Measurements from ENCODE around the gene OR2AE1. TPM values are rescaled to one million over a fixed set of nuclear protein-coding genes. Genes with fewer than 3 reads are reported as not detected.
"Not testable (repeated sequence)": the region's sequence is repeated elsewhere in the genome, so short reads cannot be mapped to it uniquely, and the experiment has no call there.

Gene OR2AE1
- total and polyA plus RNA-seq, 4 donors, result 0.03 to 0.57 (median 0.25) TPM; not detected in 1

DNA sequence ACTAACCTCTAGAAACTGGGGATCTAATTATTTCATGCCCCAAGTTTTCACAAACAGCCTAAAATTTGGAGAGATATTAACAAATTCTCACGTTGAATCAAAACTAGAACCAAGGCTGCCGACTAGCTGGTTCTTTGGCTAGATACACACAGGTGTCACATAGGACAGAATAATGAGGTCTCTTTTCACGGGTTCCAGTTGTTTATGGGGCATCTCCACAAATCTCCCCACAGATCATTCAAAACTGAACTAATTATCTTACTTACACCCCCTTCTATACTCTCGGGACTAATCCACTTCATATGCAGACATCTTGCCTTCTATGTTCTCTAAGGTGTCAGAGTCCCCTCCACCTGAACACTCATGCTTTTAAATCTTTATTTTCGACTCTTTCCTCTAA is 16.4 kb upstream of the OR2AE1 start:
- TF ChIP-seq, protein P1, sequence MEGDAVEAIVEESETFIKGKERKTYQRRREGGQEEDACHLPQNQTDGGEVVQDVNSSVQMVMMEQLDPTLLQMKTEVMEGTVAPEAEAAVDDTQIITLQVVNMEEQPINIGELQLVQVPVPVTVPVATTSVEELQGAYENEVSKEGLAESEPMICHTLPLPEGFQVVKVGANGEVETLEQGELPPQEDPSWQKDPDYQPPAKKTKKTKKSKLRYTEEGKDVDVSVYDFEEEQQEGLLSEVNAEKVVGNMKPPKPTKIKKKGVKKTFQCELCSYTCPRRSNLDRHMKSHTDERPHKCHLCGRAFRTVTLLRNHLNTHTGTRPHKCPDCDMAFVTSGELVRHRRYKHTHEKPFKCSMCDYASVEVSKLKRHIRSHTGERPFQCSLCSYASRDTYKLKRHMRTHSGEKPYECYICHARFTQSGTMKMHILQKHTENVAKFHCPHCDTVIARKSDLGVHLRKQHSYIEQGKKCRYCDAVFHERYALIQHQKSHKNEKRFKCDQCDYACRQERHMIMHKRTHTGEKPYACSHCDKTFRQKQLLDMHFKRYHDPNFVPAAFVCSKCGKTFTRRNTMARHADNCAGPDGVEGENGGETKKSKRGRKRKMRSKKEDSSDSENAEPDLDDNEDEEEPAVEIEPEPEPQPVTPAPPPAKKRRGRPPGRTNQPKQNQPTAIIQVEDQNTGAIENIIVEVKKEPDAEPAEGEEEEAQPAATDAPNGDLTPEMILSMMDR (IDR thresholded peaks at IDR 0.05; ENCODE audit: control extremely low read depth, extremely low read depth), result no peak
- Histone ChIP-seq H3K4me3 (no peak overlapping the region), H3K9me3 (ENCODE audit: control insufficient read depth in 4 of 4, insufficient read depth in 3 of 4, low read length in 3 of 4) (no peaks in the 10 kb centered on the region), H3K9ac (ENCODE audit: insufficient read depth in 1 of 2, low read length in 2 of 2) (no peak overlapping the region), H3K27me3 (ENCODE audit: control insufficient read depth in 3 of 3, insufficient read depth in 3 of 3, low read length in 2 of 3) (no peaks in the 10 kb centered on the region), H3K4me1 (ENCODE audit: control insufficient read depth in 5 of 5, insufficient read depth in 5 of 5, low read length in 5 of 5) (no peaks in the 10 kb centered on the region), H3K36me3 (ENCODE audit: control insufficient read depth in 4 of 4, insufficient read depth in 4 of 4, low read length in 4 of 4) (peaks cover 11 to 27% (median 17%) of the 10 kb centered on the region in 4 donors), H3K27ac (ENCODE audit: low read depth in 1 of 2, low read length in 1 of 2) (no peak overlapping the region)
- 69 to 83% methylated on average over 5 of the region's 5 CpGs for WGBS, 2 donors
- ATAC-seq (ENCODE audit: insufficient read depth, low FRiP score) (no peak), DNase-seq (no peak)

- not testable (repeated sequence) for H3K4me3 ChIP-seq; ATAC-seq (ENCODE audit: insufficient read depth, low FRiP score); DNase-seq; H3K9ac ChIP-seq (ENCODE audit: insufficient read depth in 1 of 2, low read length in 2 of 2); H3K4me1 ChIP-seq (ENCODE audit: control insufficient read depth in 5 of 5, insufficient read depth in 5 of 5, low read length in 5 of 5); H3K27ac ChIP-seq (ENCODE audit: low read depth in 1 of 2, low read length in 1 of 2); H3K27me3 ChIP-seq (ENCODE audit: control insufficient read depth in 3 of 3, insufficient read depth in 3 of 3, low read length in 2 of 3); H3K9me3 ChIP-seq (ENCODE audit: control insufficient read depth in 4 of 4, insufficient read depth in 3 of 4, low read length in 3 of 4)
- WGBS, 2 donors, result 93 to 98% methylated on average over 2 of the region's 2 CpGs
- peaks cover 11 to 27% (median 15%) of the 10 kb centered on the region in 4 donors for H3K36me3 ChIP-seq (ENCODE audit: control insufficient read depth in 4 of 4, insufficient read depth in 4 of 4, low read length in 4 of 4)
Observed at GRCh38 chr7:99890348-99890747, 13.5 kb upstream of the OR2AE1 start.

- ATAC-seq (ENCODE audit: insufficient read depth, low FRiP score); H3K4me1 ChIP-seq (ENCODE audit: control insufficient read depth in 5 of 5, insufficient read depth in 5 of 5, low read length in 5 of 5); H3K9ac ChIP-seq (ENCODE audit: insufficient read depth in 1 of 2, low read length in 2 of 2); DNase-seq; H3K9me3 ChIP-seq (ENCODE audit: control insufficient read depth in 4 of 4, insufficient read depth in 3 of 4, low read length in 3 of 4); H3K4me3 ChIP-seq; H3K27ac ChIP-seq (ENCODE audit: low read depth in 1 of 2, low read length in 1 of 2); H3K27me3 ChIP-seq (ENCODE audit: control insufficient read depth in 3 of 3, insufficient read depth in 3 of 3, low read length in 2 of 3): not testable (repeated sequence)
- H3K36me3 ChIP-seq (ENCODE audit: control insufficient read depth in 4 of 4, insufficient read depth in 4 of 4, low read length in 4 of 4), result peaks cover 11 to 27% (median 15%) of the 10 kb centered on the region in 4 donors
- 86 to 87% methylated on average over 16 to 28 of the region's 29 CpGs for WGBS, 2 donors
Observed at GRCh38 chr7:99888366-99888765, 11.5 kb upstream of the OR2AE1 start.

DNA sequence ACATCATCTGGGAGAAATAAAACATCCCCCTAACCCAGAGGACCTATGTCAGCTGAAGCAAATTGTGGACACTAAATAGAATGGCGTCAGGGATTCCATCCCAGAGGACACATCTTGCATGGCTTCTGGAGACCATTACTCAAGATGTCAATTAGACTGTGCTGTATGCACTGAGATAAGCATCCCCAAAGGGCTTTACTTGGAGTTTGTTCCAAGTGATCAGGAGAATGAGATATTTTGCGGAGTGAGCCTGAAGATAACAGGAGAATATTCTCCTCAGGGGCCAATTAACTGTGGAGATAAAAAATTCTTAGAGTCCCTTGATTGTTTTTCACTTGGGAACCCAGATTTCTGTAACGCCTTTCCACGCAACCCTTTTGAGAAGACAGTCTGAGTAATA is 4.5 kb upstream of the OR2AE1 start:
- no peak overlapping the region for H3K9ac ChIP-seq (ENCODE audit: insufficient read depth in 1 of 2, low read length in 2 of 2)
- no peaks in the 10 kb centered on the region for H3K4me1 ChIP-seq (ENCODE audit: control insufficient read depth in 5 of 5, insufficient read depth in 5 of 5, low read length in 5 of 5)
- H3K9me3 ChIP-seq (ENCODE audit: control insufficient read depth in 4 of 4, insufficient read depth in 3 of 4, low read length in 3 of 4), result no peaks in the 10 kb centered on the region
- ATAC-seq (ENCODE audit: insufficient read depth, low FRiP score) (no peak), DNase-seq (no peak)
- H3K27ac ChIP-seq (ENCODE audit: low read depth in 1 of 2, low read length in 1 of 2), result no peak overlapping the region
- H3K4me3 ChIP-seq, result no peak overlapping the region
- TF ChIP-seq, protein P1 (IDR thresholded peaks at IDR 0.05; ENCODE audit: control extremely low read depth, extremely low read depth), result no peak
- peaks cover 0 to 2% (median 0%) of the 10 kb centered on the region in 4 donors for H3K36me3 ChIP-seq (ENCODE audit: control insufficient read depth in 4 of 4, insufficient read depth in 4 of 4, low read length in 4 of 4)
- WGBS, 2 donors, result 92 to 96% methylated on average over 4 of the region's 4 CpGs
- H3K27me3 ChIP-seq (ENCODE audit: control insufficient read depth in 3 of 3, insufficient read depth in 3 of 3, low read length in 2 of 3), result no peaks in the 10 kb centered on the region

GRCh38 chr7:99876491-99876890 is 342 bp downstream of the OR2AE1 start:
- ATAC-seq (ENCODE audit: insufficient read depth, low FRiP score), result no peak

More at GRCh38 chr7:99876491-99876890, 342 bp downstream of the OR2AE1 start:
- no peak for DNase-seq
- TF ChIP-seq, protein P1 (IDR thresholded peaks at IDR 0.05; ENCODE audit: control extremely low read depth, extremely low read depth), result no peak
- H3K4me3 ChIP-seq, result no peak overlapping the region
- no peaks in the 10 kb centered on the region for H3K36me3 ChIP-seq (ENCODE audit: control insufficient read depth in 4 of 4, insufficient read depth in 4 of 4, low read length in 4 of 4)
- WGBS, 2 donors, result 60 to 92% methylated on average over 5 of the region's 5 CpGs
- H3K27ac ChIP-seq (ENCODE audit: low read depth in 1 of 2, low read length in 1 of 2), result no peak overlapping the region
- no peak overlapping the region for H3K9ac ChIP-seq (ENCODE audit: insufficient read depth in 1 of 2, low read length in 2 of 2)
- H3K27me3 ChIP-seq (ENCODE audit: control insufficient read depth in 3 of 3, insufficient read depth in 3 of 3, low read length in 2 of 3), result no peaks in the 10 kb centered on the region
- no peaks in the 10 kb centered on the region for H3K9me3 ChIP-seq (ENCODE audit: control insufficient read depth in 4 of 4, insufficient read depth in 3 of 4, low read length in 3 of 4)
- H3K4me1 ChIP-seq (ENCODE audit: control insufficient read depth in 5 of 5, insufficient read depth in 5 of 5, low read length in 5 of 5), result no peaks in the 10 kb centered on the region
